ENCODE results near the gene ANKRD18A.
"Not testable (repeated sequence)": the region's sequence is repeated elsewhere in the genome, so short reads cannot be mapped to it uniquely, and the experiment has no call there.

DNA sequence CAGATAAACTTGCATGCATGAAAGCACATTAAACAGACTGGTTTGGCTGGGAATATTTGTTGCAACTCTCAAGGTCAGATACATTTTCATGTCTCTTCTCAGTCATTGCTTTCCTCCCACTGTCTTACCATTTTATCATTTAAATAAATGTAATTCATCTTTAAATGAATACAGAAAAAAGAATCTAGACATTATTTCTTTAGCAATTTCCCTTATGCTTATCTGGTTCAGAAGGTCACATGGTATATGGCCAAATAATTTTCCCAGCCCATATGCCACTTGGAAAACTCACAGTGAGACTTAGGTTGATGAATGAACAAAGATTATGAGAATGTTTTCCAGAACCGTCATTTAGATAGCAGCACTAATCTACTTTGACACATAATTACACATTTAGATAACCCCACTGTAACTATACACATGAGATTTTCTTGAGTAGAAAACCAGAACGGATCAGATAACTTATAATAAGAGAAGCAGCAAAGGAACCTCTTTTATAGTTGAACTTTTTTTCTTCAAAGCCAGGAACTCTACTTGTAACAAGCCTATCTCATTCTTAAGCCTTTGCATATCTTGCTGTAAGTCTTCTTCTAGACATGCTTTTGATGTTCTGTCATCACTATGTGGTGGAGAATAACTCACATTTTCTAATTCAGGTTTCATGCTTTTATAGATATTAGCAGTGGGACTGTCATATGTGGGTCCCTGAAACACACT lies 22.2 kb downstream of the ANKRD18A start:
- TF ChIP-seq POLR2A (IDR thresholded peaks at IDR 0.05), result not testable (repeated sequence)
- TF ChIP-seq, protein P1, sequence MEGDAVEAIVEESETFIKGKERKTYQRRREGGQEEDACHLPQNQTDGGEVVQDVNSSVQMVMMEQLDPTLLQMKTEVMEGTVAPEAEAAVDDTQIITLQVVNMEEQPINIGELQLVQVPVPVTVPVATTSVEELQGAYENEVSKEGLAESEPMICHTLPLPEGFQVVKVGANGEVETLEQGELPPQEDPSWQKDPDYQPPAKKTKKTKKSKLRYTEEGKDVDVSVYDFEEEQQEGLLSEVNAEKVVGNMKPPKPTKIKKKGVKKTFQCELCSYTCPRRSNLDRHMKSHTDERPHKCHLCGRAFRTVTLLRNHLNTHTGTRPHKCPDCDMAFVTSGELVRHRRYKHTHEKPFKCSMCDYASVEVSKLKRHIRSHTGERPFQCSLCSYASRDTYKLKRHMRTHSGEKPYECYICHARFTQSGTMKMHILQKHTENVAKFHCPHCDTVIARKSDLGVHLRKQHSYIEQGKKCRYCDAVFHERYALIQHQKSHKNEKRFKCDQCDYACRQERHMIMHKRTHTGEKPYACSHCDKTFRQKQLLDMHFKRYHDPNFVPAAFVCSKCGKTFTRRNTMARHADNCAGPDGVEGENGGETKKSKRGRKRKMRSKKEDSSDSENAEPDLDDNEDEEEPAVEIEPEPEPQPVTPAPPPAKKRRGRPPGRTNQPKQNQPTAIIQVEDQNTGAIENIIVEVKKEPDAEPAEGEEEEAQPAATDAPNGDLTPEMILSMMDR (IDR thresholded peaks at IDR 0.05), result not testable (repeated sequence)
